ENCODE results near the gene FGGY.
"Not testable (repeated sequence)": the region's sequence is repeated elsewhere in the genome, so short reads cannot be mapped to it uniquely, and the experiment has no call there.

FGGY gene

GRCh38 chr1:59494145-59494833 lies 197.4 kb downstream of the FGGY start:
- DNase-seq = no peak

GRCh38 chr1:59496156-59496555 lies 199.3 kb downstream of the FGGY start:
- not testable (repeated sequence) for DNase-seq

- no peak for DNase-seq
These were observed 200.7 kb downstream of the FGGY start for GRCh38 chr1:59497616-59498015.

- no peak for DNase-seq
These were observed 201.7 kb downstream of the FGGY start for GRCh38 chr1:59498640-59499039.

GRCh38 chr1:59499273-59499942 lies 202.5 kb downstream of the FGGY start:
- DNase-seq = no peak

- no peak for DNase-seq
These were observed 203.2 kb downstream of the FGGY start for GRCh38 chr1:59499943-59500569.

GRCh38 chr1:59500950-59501742 lies 204.3 kb downstream of the FGGY start:
- DNase-seq = no peak

GRCh38 chr1:59502009-59502691 lies 205.3 kb downstream of the FGGY start:
- DNase-seq = no peak

- DNase-seq = no peak
These were observed 207.4 kb downstream of the FGGY start for GRCh38 chr1:59504276-59504675.

- no peak for DNase-seq
These were observed 208.7 kb downstream of the FGGY start for GRCh38 chr1:59505596-59506028.

- no peak for DNase-seq
These were observed 210.1 kb downstream of the FGGY start for GRCh38 chr1:59506952-59507351.

- DNase-seq = no peak
These were observed 212.5 kb downstream of the FGGY start for GRCh38 chr1:59509341-59509875.

- no peak for DNase-seq
These were observed 213.4 kb downstream of the FGGY start for GRCh38 chr1:59510249-59510648.

- DNase-seq = no peak
These were observed 214.9 kb downstream of the FGGY start for GRCh38 chr1:59511476-59512465.

- no peak for DNase-seq
These were observed 215.8 kb downstream of the FGGY start for GRCh38 chr1:59512702-59513101.

- no peak for DNase-seq
These were observed 217.4 kb downstream of the FGGY start for GRCh38 chr1:59514061-59514909.

GRCh38 chr1:59516881-59517280 lies 220.0 kb downstream of the FGGY start:
- no peak for DNase-seq

- no peak for DNase-seq
These were observed 223.3 kb downstream of the FGGY start for GRCh38 chr1:59520194-59520593.

GRCh38 chr1:59520827-59521418 lies 224.0 kb downstream of the FGGY start:
- no peak for DNase-seq

GRCh38 chr1:59521456-59521855 lies 224.6 kb downstream of the FGGY start:
- no peak for DNase-seq

Measured in NCI-H2107 (cell line).